22Rv1 (cell line): ENCODE measurements around the gene LPAR2.
"Not testable (repeated sequence)": the region's sequence is repeated elsewhere in the genome, so short reads cannot be mapped to it uniquely, and the experiment has no call there.

Source experiments
- H3K27ac ChIP-seq: fragments of 450-650 bp; 2 replicates; pipeline ENCODE4 v1.5.1; 2017
- ZFX ChIP-seq: fragments of 450-650 bp; IDR thresholded peaks from 2 replicates; pipeline ENCODE4 v1.6.1; 2017; ENCODE audit warnings: antibody characterized with exemption, borderline replicate concordance
- TF ChIP-seq, protein P1 (sequence below): fragments of 450-650 bp; IDR thresholded peaks from 2 replicates; pipeline ENCODE4 v1.5.1; 2017; ENCODE audit warnings: mild to moderate bottlenecking

Gene LPAR2

DNA sequence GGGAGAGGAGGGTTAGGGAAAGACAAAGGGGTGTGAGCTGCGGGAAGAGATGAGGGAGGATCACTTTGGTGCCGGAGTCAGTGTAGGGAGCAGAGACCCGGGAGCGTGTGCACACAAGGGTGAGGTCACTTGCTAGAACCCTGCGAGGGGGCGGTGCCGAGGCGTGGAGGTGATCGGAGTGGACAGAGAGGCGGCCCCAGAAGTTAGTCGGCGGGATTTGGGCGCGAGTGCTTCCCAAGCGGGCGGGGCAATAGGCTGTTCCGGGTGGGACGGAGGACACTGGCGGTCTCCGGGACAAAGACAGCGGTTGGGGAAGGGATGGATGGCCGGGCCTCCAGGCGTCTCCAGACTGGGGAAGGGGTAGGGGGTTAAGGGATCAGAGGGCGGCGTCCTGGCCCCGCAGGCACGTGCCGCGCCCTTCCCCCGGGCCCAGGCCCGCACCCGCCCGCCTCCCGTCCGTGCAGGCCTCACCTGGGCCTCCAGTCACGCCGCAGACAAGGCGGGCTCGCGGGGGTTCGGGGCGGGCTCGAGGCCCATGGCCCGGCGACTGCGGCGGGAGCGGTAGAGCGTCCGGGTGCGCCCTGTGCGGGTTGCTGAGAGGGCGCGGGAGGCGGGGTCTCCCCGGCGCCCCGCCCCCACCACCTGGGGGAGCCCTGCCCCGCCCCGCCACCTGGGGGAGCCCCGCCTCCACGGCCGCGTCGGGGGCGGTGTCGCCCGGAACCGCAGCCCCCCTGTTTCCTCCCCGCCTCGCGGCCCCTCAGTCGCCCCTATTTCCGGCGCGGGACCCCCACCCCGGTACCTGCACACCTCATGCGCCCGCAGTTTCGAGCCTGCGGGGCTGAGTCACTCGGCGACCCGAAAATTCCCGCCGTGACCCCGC is at the start of gene LPAR2:
Gene LPAR2 (minus strand): TSS at position 600 of the 880 bp plus-strand sequence. CDS start 945 bp downstream, outside the sequence.
- no peak within 1 kb of the TSS for H3K27ac ChIP-seq
- TF ChIP-seq ZFX, result no peak
- TF ChIP-seq, protein P1, sequence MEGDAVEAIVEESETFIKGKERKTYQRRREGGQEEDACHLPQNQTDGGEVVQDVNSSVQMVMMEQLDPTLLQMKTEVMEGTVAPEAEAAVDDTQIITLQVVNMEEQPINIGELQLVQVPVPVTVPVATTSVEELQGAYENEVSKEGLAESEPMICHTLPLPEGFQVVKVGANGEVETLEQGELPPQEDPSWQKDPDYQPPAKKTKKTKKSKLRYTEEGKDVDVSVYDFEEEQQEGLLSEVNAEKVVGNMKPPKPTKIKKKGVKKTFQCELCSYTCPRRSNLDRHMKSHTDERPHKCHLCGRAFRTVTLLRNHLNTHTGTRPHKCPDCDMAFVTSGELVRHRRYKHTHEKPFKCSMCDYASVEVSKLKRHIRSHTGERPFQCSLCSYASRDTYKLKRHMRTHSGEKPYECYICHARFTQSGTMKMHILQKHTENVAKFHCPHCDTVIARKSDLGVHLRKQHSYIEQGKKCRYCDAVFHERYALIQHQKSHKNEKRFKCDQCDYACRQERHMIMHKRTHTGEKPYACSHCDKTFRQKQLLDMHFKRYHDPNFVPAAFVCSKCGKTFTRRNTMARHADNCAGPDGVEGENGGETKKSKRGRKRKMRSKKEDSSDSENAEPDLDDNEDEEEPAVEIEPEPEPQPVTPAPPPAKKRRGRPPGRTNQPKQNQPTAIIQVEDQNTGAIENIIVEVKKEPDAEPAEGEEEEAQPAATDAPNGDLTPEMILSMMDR, result no peak

DNA sequence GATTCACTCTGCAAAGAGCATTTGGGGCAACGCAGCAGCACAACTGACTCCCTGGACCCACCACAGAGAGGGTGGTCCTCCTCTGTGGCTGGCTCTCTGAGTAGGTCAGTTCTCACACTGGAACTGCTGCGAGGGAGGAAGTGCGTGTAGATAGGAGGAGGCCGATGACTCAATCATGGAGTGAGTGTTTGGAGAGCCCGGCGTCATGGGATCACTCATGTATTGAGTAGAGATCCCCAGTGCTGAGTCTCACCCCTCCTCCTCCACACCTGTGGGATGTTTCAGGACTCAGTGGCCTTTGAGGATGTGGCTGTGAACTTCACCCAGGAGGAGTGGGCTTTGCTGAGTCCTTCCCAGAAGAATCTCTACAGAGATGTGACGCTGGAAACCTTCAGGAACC is 49.6 kb upstream of the LPAR2 start:
- H3K27ac ChIP-seq, result no peak overlapping the region
- TF ChIP-seq ZFX, result no peak
- TF ChIP-seq, protein P1, result no peak

DNA sequence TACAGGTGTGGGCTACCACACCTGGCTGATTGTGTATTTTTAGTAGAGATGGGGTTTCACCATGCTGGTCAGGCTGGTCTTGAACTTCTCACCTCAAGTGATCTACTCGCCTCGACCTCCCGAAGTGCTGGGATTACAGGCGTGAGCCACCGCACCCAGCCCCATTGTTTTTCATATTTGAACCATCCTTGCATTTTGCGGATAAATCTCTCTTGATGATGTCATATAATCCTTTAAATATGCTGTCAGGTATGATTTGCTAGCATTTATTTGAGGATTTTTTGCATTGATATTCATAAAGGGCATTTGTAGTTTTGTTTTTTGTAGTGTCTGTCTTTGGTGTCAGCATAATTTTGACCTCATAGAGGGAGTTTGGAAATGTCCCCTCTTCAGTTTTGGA is 46.3 kb upstream of the LPAR2 start:
- no peak overlapping the region for H3K27ac ChIP-seq
- no peak for TF ChIP-seq ZFX
- TF ChIP-seq, protein P1, result no peak

DNA sequence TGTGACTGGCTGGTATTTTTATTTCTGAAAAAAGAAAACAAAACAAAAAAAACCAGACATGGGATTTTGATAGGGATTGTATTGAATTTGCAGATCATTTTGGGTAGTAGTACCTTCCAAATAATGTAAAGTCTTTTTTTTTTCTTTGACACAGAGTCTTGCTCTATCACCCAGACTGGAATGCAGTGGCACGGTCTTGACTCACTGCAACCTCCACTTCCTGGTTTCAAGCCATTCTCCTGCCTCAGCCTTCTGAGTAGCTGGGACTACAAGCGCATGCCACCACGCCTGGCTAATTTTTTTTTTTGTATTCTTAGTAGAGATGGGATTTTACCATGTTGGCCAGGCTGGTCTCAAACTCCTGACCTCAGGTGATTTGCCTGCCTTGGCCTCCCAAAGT is 44.8 kb upstream of the LPAR2 start:
- H3K27ac ChIP-seq, result no peak overlapping the region
- TF ChIP-seq ZFX, result no peak
- TF ChIP-seq, protein P1, result no peak

DNA sequence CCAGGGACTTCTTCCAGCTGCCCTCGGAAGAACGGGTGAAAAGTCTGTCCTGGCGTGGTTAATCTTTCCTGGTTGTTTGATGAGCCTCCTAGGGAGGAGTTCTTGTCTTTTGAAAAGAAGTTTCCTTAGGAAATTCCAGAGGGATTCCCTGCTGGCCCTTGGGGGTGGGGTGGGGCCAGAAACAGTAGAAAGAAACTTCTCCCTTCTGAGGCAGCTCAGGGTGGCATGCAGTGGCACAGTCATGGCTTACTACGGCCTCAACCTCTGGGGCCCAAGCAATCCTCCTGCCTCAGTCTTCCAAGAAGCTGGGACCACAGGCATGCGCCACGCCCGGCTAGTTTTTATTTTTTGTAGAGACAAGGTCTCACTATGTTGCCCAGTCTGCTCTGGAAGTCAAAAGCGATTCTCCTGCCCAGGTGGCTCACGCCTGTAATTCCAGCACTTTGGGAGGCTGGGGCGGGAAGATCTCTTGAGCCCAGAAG is 42.1 kb upstream of the LPAR2 start:
- H3K27ac ChIP-seq, result no peak overlapping the region
- TF ChIP-seq ZFX, result no peak
- TF ChIP-seq, protein P1, result no peak

DNA sequence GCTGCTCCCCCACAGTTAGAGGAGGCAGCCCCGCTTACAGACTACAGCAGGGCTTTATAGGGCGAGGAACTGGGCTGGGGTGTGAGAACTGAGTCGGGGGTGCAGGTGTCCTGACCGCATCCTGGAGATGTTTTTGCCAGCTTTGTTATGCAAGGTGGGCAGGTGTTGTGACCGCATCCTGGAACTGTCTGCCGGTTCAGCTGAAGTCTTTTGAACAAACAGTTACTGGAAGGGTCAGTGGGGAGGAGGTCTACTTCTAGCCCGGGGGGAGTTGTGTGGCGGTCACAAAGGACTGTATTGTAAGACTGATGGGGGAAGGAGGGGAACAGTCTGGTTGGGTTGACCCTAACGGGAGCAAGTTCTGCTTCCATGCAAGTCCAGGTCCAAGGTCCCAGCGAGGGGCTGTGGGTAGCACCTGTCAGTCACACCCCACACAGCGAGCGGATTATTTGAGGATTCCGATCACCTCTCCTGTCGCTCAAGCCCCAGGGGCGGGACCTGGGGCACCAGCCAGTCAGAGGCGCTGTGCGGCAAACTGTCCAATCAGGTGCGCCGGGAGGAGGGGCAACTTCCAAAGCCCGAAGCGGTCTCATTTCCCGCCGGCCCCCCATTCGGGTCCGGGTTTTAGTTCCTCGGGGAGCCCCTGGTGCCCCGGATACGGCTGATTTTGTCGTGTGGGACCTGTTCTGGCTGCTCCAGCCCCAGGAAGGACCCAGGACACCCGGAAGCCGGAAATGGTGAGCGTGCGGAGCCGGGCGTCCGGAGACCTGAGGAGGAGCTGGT is 40.4 kb upstream of the LPAR2 start, which contains the start of gene ZNF101:
Gene ZNF101 (plus strand): TSS at position 610 of the 783 bp plus-strand sequence. CDS start 125 bp downstream, at position 735.
- peak within 1 kb of the TSS; percentile 59 for H3K27ac ChIP-seq
- TF ChIP-seq, protein P1, result no peak
- no peak for TF ChIP-seq ZFX

DNA sequence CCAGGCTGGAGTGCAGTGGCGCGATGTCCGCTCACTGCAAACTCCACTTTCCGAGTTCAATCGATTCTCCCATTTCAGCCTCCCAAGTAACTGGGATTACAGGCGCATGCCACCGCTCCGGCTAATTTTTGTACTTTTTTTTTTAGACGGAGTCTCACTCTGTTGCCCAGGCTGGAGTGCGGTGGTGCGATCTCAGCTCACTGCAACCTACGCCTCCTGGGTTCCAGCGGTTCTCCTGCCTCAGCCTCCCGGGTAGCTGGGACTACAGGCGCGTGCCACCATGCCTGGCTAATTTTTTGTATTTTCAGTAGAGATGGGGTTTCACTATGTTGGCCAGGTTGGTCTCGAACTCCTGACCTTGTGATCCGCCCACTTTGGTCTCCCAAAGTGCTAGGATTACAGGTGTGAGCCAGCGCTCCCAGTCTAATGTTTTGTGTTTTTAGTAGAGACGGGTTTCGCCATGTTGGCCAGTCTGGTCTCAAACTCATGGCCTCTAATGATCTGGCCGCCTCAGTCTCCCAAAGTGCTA is 37.5 kb upstream of the LPAR2 start:
- H3K27ac ChIP-seq, result not testable (repeated sequence)
